Thoracic aorta (tissue), 2 donors: ENCODE measurements around the gene INPP4B. TPM values are rescaled to one million over a fixed set of nuclear protein-coding genes. Genes with fewer than 3 reads are reported as not detected.

Source experiments
- ATAC-seq: fragments of 150-250 bp; one replicate; pipeline ENCODE4 v1.8.0; 2017; ENCODE audit warnings: low read depth; ENCODE audit not compliant: insufficient number of reproducible peaks, low FRiP score
- DNase-seq: peaks from one replicate; pipeline ENCODE4 v3.0.0-alpha.2; 2020; ENCODE audit warnings: low spot score
- H3K27ac ChIP-seq, 2 donors: fragments of 200-600 bp; sonication (generic); 1 replicate in 1 of 2; 2 replicates in 1 of 2; pipeline ENCODE4 v1.5.1; 2016; ENCODE audit warnings: mild to moderate bottlenecking in 2 of 2, moderate library complexity in 2 of 2
- H3K27me3 ChIP-seq: fragments of 200-600 bp; sonication (generic); replicated peaks from 2 replicates; pipeline ENCODE4 v1.6.0; 2016; ENCODE audit warnings: mild to moderate bottlenecking; ENCODE audit not compliant: insufficient read depth
- H3K36me3 ChIP-seq: fragments of 200-600 bp; sonication (generic); one replicate; pipeline ENCODE4 v1.5.1; 2016
- H3K4me1 ChIP-seq, 2 donors: fragments of 200-600 bp; sonication (generic); 1 replicate in 1 of 2; 2 replicates in 1 of 2; pipeline versions ENCODE4 v1.5.1 to v1.6.0; 2016; ENCODE audit warnings: low read depth in 2 of 2, mild to moderate bottlenecking in 1 of 2; ENCODE audit not compliant: control insufficient read depth in 1 of 2
- H3K4me3 ChIP-seq: fragments of 200-600 bp; sonication (generic); 2 replicates; pipeline ENCODE4 v1.5.1; 2016; ENCODE audit warnings: mild to moderate bottlenecking
- H3K9me3 ChIP-seq: fragments of 200-600 bp; sonication (generic); 2 replicates; pipeline ENCODE4 v1.5.1; 2016
- CTCF ChIP-seq: fragments of 200-600 bp; sonication (generic); IDR thresholded peaks from one replicate; pipeline ENCODE4 v1.5.1; 2019; ENCODE audit warnings: antibody characterized with exemption
- total RNA-seq, 2 donors: library from RNA; depleted of rRNA; stranded (reverse); fragments of >200 nt; gene quantifications; one replicate each; pipeline versions ENCODE4 v1.1.0 to v1.2.3, GENCODE V29; 2016

Gene INPP4B
- total RNA-seq, 2 donors from 2014 or later, result 21.1 to 30.4 TPM

GRCh38 chr4:142701017-142701416 lies 145.1 kb downstream of the INPP4B start:
- Histone ChIP-seq H3K27me3 (no peaks in the 10 kb centered on the region), H3K27ac (no peak overlapping the region), H3K4me1 (peaks cover 0 to 18% of the 10 kb centered on the region in 2 donors), H3K36me3 (no peaks in the 10 kb centered on the region), H3K9me3 (no peaks in the 10 kb centered on the region), H3K4me3 (no peak overlapping the region)
- ATAC-seq, result no peak
- DNase-seq, result no peak
- no peak for TF ChIP-seq CTCF

- Histone ChIP-seq H3K4me3 (no peak overlapping the region), H3K27me3 (no peaks in the 10 kb centered on the region), H3K36me3 (no peaks in the 10 kb centered on the region), H3K9me3 (no peaks in the 10 kb centered on the region), H3K4me1 (peaks cover 0 to 18% of the 10 kb centered on the region in 2 donors), H3K27ac (no peak overlapping the region)
- DNase-seq (no peak), ATAC-seq (no peak)
- no peak for TF ChIP-seq CTCF
Observed at GRCh38 chr4:142700531-142700930, 145.6 kb downstream of the INPP4B start.

GRCh38 chr4:142698552-142698951 lies 147.5 kb downstream of the INPP4B start:
- H3K9me3 ChIP-seq, result no peaks in the 10 kb centered on the region
- H3K27me3 ChIP-seq, result no peaks in the 10 kb centered on the region
- no peak overlapping the region for H3K27ac ChIP-seq
- H3K36me3 ChIP-seq, result no peaks in the 10 kb centered on the region
- ATAC-seq, result no peak
- peaks cover 0 to 18% of the 10 kb centered on the region in 2 donors for H3K4me1 ChIP-seq
- no peak for TF ChIP-seq CTCF
- no peak overlapping the region for H3K4me3 ChIP-seq
- no peak for DNase-seq

- DNase-seq (no peak), ATAC-seq (no peak)
- no peak overlapping the region for H3K27ac ChIP-seq
- no peaks in the 10 kb centered on the region for H3K36me3 ChIP-seq
- no peak for TF ChIP-seq CTCF
- peaks cover 0 to 18% of the 10 kb centered on the region in 2 donors for H3K4me1 ChIP-seq
- H3K27me3 ChIP-seq, result no peaks in the 10 kb centered on the region
- no peak overlapping the region for H3K4me3 ChIP-seq
- H3K9me3 ChIP-seq, result no peaks in the 10 kb centered on the region
Observed at GRCh38 chr4:142697928-142698327, 148.2 kb downstream of the INPP4B start.

- no peaks in the 10 kb centered on the region for H3K27me3 ChIP-seq
- no peaks in the 10 kb centered on the region for H3K36me3 ChIP-seq
- DNase-seq (no peak), ATAC-seq (no peak)
- H3K4me1 ChIP-seq, result peaks cover 0 to 18% of the 10 kb centered on the region in 2 donors
- no peak for TF ChIP-seq CTCF
- H3K9me3 ChIP-seq, result no peaks in the 10 kb centered on the region
- H3K4me3 ChIP-seq, result no peak overlapping the region
- no peak overlapping the region for H3K27ac ChIP-seq
Observed at GRCh38 chr4:142697320-142697719, 148.8 kb downstream of the INPP4B start.
